LoVo (cell line): ENCODE results near the gene CELA2B.
"Not testable (repeated sequence)": the region's sequence is repeated elsewhere in the genome, so short reads cannot be mapped to it uniquely, and the experiment has no call there.

Experiments
- DNase-seq: peaks from one replicate; pipeline ENCODE4 v3.0.0-alpha.2; 2016; ENCODE audit warnings: low spot score

The CELA2B gene

DNA sequence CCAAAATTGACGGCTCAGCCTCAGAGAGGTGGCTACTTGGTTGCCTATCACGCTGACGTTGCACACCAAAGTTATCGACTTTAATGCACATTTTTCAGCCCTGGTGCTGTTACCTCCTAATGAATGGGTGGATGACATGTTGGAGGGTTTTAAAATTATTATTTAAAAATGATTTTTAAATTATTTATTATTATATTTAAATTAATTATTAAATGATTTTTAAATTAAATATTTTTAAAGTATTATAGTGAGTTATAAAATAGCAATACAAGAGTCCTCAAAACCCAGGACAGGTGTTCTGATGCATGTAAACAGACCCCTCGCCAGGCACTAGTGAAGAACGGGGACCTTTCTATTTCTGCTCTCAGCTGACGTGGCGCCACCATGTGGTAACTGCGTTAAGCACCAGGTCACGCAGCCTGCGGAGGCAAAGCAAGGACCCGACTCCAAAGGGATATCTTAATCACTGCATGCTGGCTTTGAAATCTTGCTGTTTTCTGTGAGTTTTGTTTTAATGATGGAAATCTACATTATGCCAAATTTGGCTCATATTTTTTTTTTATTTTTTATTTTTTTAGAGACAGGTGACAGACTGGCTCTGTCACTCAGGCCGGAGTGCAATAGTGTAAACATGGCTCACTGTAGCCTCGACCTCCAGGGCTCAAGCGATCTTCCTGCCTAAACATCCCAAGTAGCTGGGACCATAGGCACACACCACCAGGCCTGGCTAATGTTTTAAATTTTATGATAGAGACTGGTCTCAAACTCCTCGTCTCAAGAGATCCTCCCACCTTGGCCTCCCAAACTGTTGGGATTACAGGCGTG lies 25.5 kb downstream of the CELA2B start:
- peak; percentile 12 for DNase-seq

DNA sequence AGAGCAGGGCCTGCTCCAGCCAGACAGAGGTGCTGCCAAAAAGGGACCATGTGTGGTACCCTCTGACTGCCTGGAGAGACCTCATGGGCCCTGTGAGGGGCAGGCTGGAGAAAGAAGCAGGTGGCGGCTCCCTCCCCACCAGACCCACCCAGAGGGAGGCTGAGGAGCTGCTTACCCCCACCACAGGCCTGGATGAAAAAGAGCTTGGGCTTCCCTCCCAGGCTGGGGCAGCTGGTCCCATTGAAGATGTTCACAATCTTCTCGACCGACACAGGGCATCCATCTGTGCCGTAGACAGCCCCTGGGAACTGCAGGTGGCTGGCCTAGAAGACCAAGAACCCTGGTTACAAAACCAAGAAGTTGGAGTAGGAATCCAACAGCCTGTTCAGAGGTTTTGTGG lies 28.5 kb downstream of the CELA2B start:
- DNase-seq: no peak

DNA sequence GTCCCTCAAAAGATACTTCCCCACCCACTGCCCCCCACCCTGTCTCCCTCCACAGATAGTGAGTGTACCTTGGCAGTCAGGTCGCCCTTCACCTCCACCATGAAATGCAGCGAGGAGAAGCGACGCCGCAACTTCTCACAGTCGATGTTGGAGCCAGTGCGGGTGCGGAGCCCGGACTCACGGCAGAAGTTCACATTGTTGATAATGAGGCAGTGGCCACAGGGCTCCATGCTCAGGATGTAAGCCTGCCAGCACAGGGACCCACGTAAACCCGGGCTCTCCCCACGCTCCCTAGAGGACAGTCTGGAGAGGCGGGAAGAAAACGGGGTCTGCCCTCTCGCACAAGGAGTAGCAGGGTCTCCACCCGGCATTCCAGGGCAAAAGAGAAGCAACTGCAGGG lies 30.9 kb downstream of the CELA2B start:
- no peak for DNase-seq

DNA sequence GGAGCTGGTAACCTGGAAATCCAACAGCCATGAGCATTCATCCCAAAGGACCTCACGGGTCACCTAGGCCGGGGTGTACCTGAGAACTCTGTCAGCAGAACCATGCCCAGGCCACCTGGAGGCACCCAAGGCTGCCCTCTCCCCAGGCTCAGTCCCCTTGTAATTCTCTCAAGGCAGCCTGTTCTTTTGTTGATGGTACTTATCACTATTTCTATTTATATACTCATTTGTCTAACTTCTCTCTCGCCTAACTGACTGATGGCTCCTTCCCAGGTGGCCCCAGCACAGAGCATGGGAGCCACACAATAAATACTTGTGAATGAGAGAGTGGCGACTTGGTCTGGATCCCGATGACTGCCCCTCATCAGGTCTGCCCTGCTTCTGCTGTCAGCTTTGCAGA lies 31.4 kb downstream of the CELA2B start:
- DNase-seq: no peak

DNA sequence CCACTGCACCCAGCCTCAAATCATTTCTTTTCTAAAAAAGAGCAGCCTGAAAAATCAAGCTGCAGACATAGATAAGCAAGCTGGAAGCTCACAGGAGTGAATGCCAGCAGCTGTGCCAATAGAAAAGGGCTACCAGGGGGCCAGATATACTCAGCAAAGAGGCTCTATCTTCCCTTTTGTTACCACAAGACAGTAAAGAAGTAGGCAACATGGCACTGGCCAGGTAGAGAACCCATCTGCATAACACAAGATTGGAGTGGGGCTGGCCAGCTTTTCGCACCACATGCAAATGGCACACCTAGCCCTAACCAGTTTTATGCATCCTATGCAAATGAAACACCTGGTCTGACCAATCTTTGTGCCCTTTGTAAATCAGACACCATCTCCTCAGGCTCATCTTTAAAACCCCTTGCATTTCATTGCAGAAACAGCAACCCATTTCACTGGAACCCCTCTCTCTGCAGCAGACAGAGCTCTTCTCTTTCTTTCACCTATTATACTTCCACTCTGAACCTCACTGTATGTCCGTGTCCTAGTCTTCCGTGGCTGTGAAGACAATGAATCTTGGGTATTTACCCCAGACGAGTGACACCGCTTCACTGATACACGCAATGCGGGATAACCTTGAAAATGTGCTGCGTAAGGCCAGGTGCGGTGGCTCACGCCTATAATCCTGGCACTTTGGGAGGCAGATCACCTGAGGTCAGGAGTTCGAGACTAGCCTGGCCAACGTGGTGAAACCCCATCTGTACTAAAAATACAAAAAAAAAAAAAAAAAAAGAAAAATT lies 33.0 kb downstream of the CELA2B start:
- DNase-seq: no peak

GRCh38 chr1:15509586-15509985 lies 33.7 kb downstream of the CELA2B start:
- DNase-seq: no peak

GRCh38 chr1:15510611-15511405 lies 34.9 kb downstream of the CELA2B start:
- no peak for DNase-seq

GRCh38 chr1:15513192-15513591 lies 37.3 kb downstream of the CELA2B start:
- DNase-seq: no peak

GRCh38 chr1:15513919-15514318 lies 38.0 kb downstream of the CELA2B start:
- DNase-seq: no peak

GRCh38 chr1:15514557-15514956 lies 38.7 kb downstream of the CELA2B start:
- DNase-seq: not testable (repeated sequence)

DNA sequence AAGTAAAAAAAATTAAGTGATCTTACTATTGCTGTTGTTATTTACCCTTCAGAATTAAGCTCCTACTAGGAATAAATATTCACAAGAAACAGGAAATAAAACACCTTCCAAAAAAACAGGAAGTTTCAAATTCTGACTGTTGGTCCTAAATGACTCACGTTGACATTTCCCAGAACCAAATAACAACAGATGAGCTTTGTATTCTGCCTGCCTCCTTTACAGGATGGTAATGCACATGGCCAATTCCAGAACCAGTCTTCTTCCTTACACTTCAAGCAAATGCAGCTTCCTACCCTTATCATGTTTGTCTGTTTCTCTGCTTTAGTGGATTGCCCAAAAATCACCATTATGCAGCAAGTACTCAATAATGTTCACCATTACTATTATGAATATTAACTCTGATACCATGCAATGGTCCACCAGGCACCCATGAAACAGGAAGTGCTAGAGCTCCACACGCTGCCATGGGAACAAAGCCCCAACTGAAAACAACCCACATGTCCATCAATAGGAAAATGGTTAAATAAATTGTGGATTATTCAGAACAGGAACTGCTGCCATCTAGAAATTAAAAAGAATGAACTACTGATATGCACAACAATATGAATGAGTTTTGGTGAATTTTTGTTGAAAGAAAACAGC lies 39.2 kb downstream of the CELA2B start:
- DNase-seq: no peak

DNA sequence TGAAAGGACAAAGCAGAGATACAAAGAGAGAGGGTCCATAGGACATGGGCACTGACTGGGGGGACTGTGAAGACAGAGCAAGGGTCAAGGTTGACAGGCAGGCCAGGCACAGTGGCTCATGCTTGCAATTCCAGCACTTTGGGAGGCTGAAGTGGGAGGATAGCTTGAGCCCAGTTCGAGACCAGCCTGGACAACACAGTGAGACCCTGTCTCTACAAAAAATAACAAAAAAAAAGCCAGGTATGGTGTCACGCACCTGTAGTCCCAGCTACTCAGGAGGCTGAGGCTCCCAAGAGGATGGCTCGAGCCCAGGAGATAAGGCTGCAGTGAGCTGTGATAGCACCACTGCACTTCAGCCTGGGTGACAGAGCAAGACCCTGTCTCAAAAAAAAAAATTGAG lies 43.7 kb downstream of the CELA2B start:
- no peak for DNase-seq

DNA sequence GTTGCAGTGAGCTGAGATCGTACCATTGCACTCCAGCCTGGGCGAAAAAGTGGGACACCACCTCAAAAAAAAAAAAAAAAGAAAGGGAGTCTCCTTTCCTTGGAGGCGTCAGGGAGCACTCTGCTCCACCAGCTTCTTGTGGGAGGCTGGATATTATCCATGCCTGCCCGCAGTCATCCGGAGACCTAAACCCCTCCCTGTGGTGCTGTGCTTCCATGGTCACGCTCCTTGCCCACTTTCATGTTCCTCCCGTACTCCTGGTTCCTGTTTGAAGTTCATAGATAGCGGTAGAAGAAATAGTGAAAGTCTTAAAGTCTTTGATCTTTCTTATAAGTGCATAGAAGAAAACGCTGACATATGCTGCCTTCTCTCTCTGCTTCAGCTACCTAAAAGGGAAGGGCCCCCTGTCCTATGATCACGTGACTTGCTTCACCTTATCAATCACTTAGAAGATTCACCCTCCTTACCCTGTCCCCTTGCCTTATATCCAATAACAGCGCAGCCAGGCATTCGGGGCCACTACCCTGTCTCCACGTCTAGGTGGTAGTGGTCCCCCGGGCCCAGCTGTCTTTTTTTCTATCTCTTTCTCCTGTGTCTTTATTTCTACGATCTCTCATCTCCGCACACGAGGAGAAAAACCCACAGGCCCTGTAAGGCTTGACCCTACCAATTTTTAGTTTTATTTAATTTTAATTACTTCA lies 45.5 kb downstream of the CELA2B start:
- DNase-seq: not testable (repeated sequence)

- no peak for DNase-seq
Observed at GRCh38 chr1:15522551-15522950, 46.6 kb downstream of the CELA2B start.

- no peak for DNase-seq
Observed at GRCh38 chr1:15523104-15524020, 47.5 kb downstream of the CELA2B start.

GRCh38 chr1:15524021-15524282 lies 48.0 kb downstream of the CELA2B start, which contains the start of gene CASP9:
TSS of gene CASP9 (minus strand) at chr1:15524215. CDS start at chr1:15524200, 15 bp downstream.
- DNase-seq: no peak

DNA sequence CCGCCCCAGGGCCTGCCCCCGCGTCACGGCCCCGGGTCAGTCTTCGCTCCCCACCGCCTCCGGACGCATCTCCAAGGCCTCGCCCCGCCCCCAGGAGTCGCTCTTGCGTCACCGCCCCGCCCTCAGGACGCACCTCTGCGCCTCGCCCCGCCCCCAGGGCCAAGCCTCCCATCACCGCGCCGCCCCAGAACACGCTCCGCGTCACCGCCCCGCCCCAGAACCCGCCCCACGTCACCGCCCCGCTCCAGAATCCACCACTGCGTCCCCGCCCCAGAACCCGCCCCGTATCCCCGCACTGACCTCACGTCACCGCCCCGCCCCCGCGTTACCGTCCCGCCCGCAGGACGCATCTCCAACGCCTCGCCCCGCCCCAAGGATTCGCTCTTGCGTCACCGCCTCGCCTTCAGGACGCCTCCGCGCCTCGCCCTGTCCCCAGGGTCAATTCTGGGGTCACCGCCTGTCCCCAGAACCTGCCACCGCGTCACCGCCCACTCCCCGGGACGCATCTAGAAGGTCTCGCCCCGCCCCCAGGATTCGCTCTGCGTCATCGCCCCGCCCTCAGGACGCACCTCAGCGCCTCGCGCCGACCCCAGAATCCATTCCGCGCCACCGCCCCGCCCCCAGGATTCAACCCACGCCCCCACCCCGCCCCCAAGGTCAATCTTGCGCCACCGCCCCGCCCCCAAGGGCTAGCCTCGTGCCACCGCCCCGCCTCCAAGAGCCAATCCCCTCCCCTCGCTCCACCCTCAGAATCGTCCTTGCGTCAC lies 48.6 kb downstream of the CELA2B start:
- DNase-seq: peak; percentile 99

- no peak for DNase-seq
Observed at GRCh38 chr1:15525050-15526020, 49.4 kb downstream of the CELA2B start.
